ENCODE measurements around the gene ASXL2.
"Not testable (repeated sequence)": the region's sequence is repeated elsewhere in the genome, so short reads cannot be mapped to it uniquely, and the experiment has no call there.

DNA sequence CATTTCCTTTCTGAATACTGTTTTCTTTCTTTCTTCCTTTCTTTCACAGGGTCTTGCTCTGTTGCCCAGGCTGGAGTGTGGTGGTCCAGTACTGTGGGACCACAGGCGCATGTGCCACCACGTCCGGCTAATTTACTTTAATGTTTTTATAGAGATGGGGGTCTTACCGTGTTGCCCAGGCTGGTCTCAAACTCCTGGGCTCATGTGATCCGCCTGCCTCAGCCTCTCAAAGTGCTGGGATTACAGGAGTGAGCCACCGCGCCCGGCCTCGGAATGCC is 35.3 kb upstream of the ASXL2 start:
- TF ChIP-seq POLR2A (IDR thresholded peaks at IDR 0.05; ENCODE audit: low read length); GATA1 (IDR thresholded peaks at IDR 0.05; ENCODE audit: low read depth, low read length): not testable (repeated sequence)

Data from erythroblast (primary cell).